CD1c-positive myeloid dendritic cell (primary cell): ENCODE measurements around the gene GPR78.

Source experiments
- DNase-seq: peaks from one replicate; pipeline ENCODE4 v3.0.0-alpha.2; 2016; ENCODE audit errors: extremely low spot score

GPR78 gene

GRCh38 chr4:8546766-8547107 is 33.5 kb upstream of the GPR78 start:
- no peak for DNase-seq

- DNase-seq = no peak
Observed at GRCh38 chr4:8547108-8547911, 32.9 kb upstream of the GPR78 start.

DNA sequence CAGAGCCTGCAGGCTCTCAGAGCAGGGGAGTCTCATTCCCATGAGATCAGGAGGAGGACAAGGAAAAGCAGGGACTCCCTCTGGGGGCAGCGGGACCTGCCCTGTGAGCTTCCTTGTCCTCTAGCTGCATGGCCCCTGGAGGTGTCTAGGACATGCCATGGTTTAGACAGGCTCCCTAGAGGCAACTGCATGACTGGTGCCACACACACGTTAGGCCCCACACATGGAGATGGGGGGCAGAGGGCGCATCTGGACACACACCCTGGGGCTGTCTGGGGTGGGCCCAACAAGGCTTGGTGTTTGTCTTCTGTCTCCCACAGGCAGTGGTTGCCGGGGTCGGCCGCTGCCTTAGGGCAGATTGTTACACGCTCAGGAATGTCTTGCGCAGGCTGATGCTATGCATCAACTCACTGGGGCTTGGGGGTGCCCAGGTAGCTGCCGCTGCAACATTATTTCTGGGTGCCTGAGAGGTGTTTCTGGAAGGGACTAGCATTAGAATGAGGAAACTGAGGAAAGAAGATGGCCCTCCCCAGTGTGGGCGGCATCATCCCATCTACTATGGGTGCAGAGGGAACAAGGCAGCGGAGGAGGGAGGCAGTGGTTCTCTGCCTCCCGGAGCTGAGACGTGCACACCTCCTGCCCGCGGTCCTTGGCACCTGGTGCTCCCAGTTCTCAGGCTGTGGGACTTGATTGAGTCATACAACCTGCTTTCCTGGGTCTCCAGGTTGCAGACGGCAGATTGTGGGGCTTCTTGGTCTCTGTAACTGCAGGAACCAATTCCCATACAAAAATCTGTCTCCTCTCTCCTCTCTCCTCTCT is 32.1 kb upstream of the GPR78 start:
- DNase-seq = no peak

DNA sequence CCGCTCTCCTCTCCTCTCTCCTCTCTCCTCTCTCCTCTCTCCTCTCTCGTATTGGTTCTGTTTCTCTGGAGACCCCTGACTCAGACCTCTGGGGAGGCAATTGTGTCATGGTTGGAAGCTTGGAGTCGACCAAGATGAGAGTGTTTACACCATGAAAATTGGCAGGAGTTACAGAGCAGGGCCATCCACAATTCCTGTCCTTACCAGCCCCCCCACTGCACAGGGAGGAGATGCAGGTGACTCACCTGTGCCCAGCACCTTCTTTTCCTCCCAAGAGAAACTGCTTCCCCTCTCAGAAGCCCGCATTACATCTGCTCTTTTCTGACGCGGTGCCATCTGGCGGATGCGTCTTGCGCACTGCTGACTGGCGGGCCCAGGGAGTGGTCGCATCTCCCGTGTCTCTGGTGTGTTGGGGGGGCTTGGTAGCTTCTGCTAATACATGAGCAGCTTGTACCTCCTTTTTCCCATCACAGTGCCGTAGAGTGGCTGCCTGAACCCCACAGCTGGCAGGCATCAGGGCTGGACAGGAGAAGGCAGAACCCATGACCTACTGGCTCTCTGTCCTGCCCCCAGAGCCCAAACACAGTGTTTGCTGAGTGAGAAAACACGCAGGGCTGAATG is 31.4 kb upstream of the GPR78 start:
- DNase-seq = no peak

DNA sequence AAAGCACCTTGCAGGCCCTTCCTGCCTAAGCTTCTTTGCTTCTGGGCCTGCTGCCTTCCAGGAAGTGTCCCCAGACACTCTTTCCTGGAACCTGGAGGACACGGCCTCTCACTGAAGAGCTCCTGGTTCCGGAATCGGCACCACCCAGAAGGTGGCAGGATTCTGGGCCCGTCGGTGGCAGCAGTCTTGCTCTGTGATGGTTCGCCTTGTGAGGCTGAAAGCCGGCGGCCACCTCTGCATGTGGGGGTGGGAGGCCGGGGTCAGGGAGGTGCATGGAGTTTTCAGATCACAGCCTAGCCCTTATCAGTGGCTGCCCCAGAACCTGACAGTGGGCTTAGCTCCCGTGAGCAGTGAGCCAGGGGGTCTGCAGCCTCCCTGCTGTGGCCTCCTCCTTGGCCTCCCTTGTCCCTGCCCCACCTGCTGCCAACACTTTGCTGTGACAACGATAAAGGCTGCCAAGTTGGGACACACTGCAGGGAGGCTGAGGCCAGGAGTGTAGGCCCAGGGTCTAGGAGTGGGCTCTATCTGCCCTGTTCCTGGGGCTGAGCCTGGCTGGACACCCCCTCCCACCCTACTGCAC is 30.8 kb upstream of the GPR78 start:
- no peak for DNase-seq

GRCh38 chr4:8550691-8551090 is 29.5 kb upstream of the GPR78 start:
- no peak for DNase-seq

GRCh38 chr4:8552024-8552423 is 28.2 kb upstream of the GPR78 start:
- DNase-seq = no peak

GRCh38 chr4:8552581-8553205 is 27.5 kb upstream of the GPR78 start:
- DNase-seq = no peak

- DNase-seq = no peak
Observed at GRCh38 chr4:8553216-8553615, 27.0 kb upstream of the GPR78 start.

DNA sequence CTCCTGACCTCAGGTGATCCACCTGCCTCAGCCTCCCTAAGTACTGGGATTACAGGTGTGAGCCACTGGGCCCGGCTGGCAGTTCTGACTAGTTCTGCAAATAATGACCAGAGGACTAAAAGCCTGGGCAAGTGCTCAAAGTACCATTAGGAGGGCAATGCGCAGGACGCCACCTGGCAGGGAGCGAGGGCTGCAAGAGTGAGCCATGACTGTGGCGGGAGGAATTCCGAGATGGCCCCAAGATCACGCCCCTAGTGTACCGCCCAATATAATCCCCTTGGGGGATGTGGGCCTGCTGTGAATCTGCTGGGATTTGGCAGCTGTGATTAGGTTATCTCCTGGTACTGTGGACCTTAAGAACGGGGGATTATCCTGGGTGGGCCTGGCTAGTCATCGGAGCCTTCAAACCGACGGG is 26.2 kb upstream of the GPR78 start:
- no peak for DNase-seq

DNA sequence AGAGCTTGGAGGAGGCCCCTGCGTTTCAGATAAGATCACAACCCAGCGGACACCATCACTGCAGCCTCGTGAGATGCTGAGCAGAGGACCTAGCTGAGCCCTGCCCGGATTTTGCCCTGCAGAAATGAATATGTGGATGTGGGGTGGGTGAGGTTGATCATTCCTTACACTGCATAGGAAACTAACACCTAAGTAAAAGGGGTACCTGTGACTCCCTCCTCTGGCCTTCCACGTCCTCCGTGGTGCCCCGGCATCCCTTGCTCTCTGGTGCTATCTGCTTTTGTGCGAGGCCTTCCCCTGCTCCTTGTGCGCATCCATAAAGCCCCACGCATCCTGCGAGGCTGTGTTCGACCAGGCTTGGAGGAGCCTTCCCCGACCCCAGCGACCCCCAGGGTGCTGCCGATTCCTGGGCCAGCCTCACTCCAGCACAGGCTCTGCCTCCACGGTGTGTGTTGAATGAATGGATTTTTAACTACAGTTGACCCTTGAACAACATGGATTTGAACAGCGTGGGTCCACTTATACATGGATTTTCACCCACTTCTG is 25.6 kb upstream of the GPR78 start:
- DNase-seq = no peak

DNA sequence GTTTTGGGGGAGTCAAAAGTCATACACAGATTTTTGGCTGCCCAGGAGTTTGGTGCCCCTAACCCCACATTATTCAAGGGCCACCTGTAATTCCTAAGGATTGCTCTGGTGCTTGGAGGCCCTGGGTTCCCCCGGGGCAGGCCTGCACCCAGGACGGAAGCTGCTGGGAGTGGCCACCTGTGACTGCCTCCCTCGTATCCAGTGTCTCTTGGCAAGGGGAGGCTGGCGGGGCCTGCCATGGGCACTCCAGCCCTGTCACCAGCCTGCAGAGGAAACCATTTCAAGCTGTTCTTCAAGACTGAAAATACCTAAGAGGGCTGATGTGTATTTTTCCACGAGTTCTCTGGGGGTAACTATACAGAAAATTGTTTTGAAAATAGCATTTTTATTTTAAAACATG is 24.5 kb upstream of the GPR78 start:
- DNase-seq = no peak

- DNase-seq = no peak
Observed at GRCh38 chr4:8556341-8557150, 23.6 kb upstream of the GPR78 start.

GRCh38 chr4:8557151-8558076 is 22.8 kb upstream of the GPR78 start:
- DNase-seq = no peak

DNA sequence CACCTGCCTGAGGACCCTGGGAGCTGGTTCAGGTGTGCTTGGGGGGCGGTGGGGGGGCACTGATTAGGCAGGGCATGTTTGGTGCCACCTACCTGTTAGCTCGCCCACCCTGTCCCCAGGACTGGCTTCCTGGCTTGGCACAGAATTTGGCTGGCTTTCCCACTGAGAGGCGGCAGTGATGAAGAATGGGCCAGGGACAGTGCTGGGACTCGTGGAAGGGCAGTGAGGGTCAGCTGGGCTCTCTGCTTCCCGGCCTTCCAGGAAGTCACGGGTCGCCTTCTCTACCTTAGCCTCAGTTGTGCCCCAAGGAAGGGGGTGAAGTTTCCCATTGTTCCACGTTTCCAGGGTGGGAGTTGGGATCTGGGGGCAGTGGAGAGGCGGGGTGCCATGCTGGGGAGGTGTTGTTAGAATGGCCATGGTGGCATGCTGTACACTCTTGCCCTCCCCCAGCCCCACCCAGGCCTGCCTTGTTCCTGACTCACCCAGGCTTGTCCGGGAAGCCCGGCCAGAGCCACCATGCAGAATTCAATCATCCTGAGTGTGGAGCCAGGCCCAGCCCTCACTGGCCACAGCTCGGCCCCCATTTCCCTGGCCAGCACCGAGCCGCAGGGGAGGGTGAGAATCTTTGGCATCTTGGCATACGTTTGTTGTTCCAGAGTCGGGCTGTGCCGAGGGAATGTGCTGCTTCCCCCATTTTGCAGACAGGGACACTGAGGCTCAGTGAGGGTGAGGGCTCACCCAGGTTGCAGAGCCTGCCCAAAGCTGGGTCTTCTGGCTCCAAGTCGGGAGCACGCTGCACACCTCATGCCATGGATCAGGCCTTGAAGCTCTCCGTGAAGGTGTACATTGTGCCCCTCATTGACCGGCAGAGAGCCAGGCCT is 21.9 kb upstream of the GPR78 start:
- no peak for DNase-seq

DNA sequence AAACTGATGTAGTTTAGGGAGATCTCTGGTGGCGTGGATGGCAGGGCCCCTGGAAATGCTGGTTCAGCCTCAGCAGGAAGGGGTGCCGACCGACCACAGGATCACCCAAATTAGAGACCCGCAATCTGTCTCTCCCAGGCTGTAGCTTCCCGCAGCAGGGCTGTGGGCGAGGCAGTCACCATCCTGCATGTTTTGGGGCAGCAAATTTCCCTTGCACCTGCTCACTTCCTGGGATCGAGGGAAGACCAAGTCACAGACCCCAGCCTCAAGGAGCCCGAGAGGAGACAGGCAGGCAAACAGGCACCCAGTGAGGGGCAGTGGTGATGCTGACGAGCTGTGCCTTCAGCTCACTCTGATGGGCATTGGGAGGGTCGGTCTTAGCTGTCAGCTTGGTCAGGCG is 21.2 kb upstream of the GPR78 start:
- DNase-seq = no peak

- DNase-seq = no peak
Observed at GRCh38 chr4:8559524-8560264, 20.5 kb upstream of the GPR78 start.
